Measurements from ENCODE around the gene EEIG1. TPM values are rescaled to one million over a fixed set of nuclear protein-coding genes. Genes with fewer than 3 reads are reported as not detected.
A peak's percentile ranks its signal among the peaks of the same experiment; 100 is the strongest.

EEIG1 gene
- total RNA-seq, 3 donors from 2014 or later = 7.7 to 32.1 (median 19.7) TPM

GRCh38 chr9:127983847-127984289 lies 3.1 kb upstream of the EEIG1 start:
- intact Hi-C loops (cut with DNase I; ENCODE audit: low total_unique reads) = loop anchor here (10.0 kb wide), 1 partner anchor 769 kb away; no protein-coding TSS in a partner anchor
- H3K9me3 ChIP-seq = no peaks in the 10 kb centered on the region
- no peak overlapping the region for H3K27ac ChIP-seq
- DNase-seq (ENCODE audit: low spot score in 2 of 2) = no peak
- H3K36me3 ChIP-seq = no peaks in the 10 kb centered on the region
- no peaks in the 10 kb centered on the region for H3K4me1 ChIP-seq
- TF ChIP-seq POLR2A (IDR thresholded peaks at IDR 0.05) (no peak), POLR2AphosphoS5 (IDR thresholded peaks at IDR 0.05) (no peak)
- TF ChIP-seq, protein P1, sequence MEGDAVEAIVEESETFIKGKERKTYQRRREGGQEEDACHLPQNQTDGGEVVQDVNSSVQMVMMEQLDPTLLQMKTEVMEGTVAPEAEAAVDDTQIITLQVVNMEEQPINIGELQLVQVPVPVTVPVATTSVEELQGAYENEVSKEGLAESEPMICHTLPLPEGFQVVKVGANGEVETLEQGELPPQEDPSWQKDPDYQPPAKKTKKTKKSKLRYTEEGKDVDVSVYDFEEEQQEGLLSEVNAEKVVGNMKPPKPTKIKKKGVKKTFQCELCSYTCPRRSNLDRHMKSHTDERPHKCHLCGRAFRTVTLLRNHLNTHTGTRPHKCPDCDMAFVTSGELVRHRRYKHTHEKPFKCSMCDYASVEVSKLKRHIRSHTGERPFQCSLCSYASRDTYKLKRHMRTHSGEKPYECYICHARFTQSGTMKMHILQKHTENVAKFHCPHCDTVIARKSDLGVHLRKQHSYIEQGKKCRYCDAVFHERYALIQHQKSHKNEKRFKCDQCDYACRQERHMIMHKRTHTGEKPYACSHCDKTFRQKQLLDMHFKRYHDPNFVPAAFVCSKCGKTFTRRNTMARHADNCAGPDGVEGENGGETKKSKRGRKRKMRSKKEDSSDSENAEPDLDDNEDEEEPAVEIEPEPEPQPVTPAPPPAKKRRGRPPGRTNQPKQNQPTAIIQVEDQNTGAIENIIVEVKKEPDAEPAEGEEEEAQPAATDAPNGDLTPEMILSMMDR (IDR thresholded peaks at IDR 0.05) = no peak
- H3K27me3 ChIP-seq = no peaks in the 10 kb centered on the region
- H3K4me3 ChIP-seq = no peak overlapping the region

DNA sequence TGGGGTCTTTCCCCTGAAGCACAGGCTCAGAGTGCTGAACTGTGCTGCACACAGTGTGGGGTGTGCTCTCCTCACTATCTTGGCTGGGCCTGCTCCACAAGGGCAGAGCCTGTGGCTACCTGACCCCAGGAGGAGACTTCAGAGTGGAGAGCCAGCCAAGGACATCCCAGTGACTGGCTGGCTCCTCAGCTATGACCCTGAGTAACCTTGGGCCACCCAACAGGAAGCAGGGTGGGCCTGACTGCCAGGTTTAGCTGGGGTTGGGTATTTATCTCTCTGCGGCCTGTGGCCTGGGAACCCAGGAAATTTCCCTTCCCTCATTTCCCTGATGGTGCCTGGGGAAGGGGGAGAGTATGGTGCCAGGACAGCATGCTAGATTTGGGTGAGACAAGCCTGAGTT lies 2.1 kb upstream of the EEIG1 start:
- no peak overlapping the region for H3K27ac ChIP-seq
- intact Hi-C loops (cut with DNase I; ENCODE audit: low total_unique reads) = loop anchor here (10.0 kb wide), 1 partner anchor 768 kb away; no protein-coding TSS in a partner anchor
- H3K36me3 ChIP-seq = no peaks in the 10 kb centered on the region
- no peaks in the 10 kb centered on the region for H3K9me3 ChIP-seq
- TF ChIP-seq, protein P1 (IDR thresholded peaks at IDR 0.05) = no peak
- TF ChIP-seq POLR2A (IDR thresholded peaks at IDR 0.05) (no peak), POLR2AphosphoS5 (IDR thresholded peaks at IDR 0.05) (no peak)
- H3K27me3 ChIP-seq = no peaks in the 10 kb centered on the region
- H3K4me1 ChIP-seq = peaks cover 0 to 2% of the 10 kb centered on the region in 2 donors
- no peak for DNase-seq (ENCODE audit: low spot score in 2 of 2)
- no peak overlapping the region for H3K4me3 ChIP-seq

DNA sequence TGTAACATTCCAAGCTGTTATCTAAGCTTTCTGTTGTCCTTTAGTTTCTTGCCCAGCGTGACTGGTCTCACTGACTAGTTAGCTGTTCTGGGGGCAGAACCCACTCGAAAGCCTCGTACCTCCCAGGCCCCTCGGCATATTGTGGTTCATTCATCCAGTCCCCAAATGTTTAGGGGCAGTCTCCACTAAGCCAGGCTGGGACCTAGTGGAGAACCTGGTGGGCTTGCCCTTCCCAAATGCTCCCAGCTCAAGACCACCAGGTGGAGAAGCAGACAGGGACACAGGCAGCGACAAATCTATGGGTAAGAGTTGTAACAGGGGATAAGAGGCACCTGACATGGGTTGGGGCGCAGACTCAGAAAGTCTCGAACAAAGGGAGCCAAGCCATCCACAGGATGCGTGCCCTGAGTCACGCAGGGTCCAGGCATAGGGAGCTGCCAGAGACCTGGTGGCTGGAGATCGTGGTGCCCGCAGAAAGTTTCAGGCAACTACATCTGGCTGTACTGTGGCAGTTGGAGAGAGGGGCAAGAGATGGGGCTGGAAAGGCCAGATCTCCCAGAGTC lies 851 bp upstream of the EEIG1 start:
- Histone ChIP-seq H3K36me3 (no peaks in the 10 kb centered on the region), H3K4me1 (peaks cover 0 to 15% of the 10 kb centered on the region in 2 donors), H3K9me3 (no peaks in the 10 kb centered on the region), H3K4me3 (peak overlapping the region; percentile 76 to 93 (median 82)), H3K27ac (peak overlapping the region; percentile 98 to 99), H3K27me3 (no peaks in the 10 kb centered on the region)
- intact Hi-C loops (cut with DNase I; ENCODE audit: low total_unique reads) = loop anchor here (10.0 kb wide), 1 partner anchor 767 kb away; no protein-coding TSS in a partner anchor
- TF ChIP-seq, protein P1 (IDR thresholded peaks at IDR 0.05) = no peak
- no peak for TF ChIP-seq POLR2A (IDR thresholded peaks at IDR 0.05)
- no peak for TF ChIP-seq POLR2AphosphoS5 (IDR thresholded peaks at IDR 0.05)
- no peak for DNase-seq (ENCODE audit: low spot score in 2 of 2)

- peak overlapping the region; percentile 76 to 93 (median 82) for H3K4me3 ChIP-seq
- intact Hi-C loops (cut with DNase I; ENCODE audit: low total_unique reads) = loop anchor here (10.0 kb wide), 1 partner anchor 765 kb away; no protein-coding TSS in a partner anchor
- TF ChIP-seq POLR2AphosphoS5 (IDR thresholded peaks at IDR 0.05) (peak in 1 of 3 donors; percentile 22), POLR2A (IDR thresholded peaks at IDR 0.05) (no peak)
- peaks cover 6 to 28% of the 10 kb centered on the region in 2 donors for H3K4me1 ChIP-seq
- H3K36me3 ChIP-seq = no peaks in the 10 kb centered on the region
- H3K27ac ChIP-seq = peak overlapping the region; percentile 98 to 99
- DNase-seq (ENCODE audit: low spot score in 2 of 2) = peak in 1 of 2 donors; percentile 75
- H3K27me3 ChIP-seq = no peaks in the 10 kb centered on the region
- H3K9me3 ChIP-seq = no peaks in the 10 kb centered on the region
Observed at GRCh38 chr9:127980060-127980705, 606 bp downstream of the EEIG1 start.

GRCh38 chr9:127979333-127980059 lies 1.3 kb downstream of the EEIG1 start:
- intact Hi-C loops (cut with DNase I; ENCODE audit: low total_unique reads) = loop anchor here (10.0 kb wide), 2 partner anchors 105 to 765 kb away; no protein-coding TSS in a partner anchor
- TF ChIP-seq POLR2A (IDR thresholded peaks at IDR 0.05) (no peak), POLR2AphosphoS5 (IDR thresholded peaks at IDR 0.05) (peak in 1 of 3 donors; percentile 4)
- H3K9me3 ChIP-seq = no peaks in the 10 kb centered on the region
- DNase-seq (ENCODE audit: low spot score in 2 of 2) = no peak
- H3K4me1 ChIP-seq = peaks cover 11 to 34% of the 10 kb centered on the region in 2 donors
- H3K27me3 ChIP-seq = no peaks in the 10 kb centered on the region
- H3K4me3 ChIP-seq = peak overlapping the region; percentile 76 to 93 (median 82)
- H3K27ac ChIP-seq = peak overlapping the region; percentile 98 to 99
- no peaks in the 10 kb centered on the region for H3K36me3 ChIP-seq
